Measurements from ENCODE around the gene CYTH4.
"Not testable (repeated sequence)": the region's sequence is repeated elsewhere in the genome, so short reads cannot be mapped to it uniquely, and the experiment has no call there.

CYTH4 gene

DNA sequence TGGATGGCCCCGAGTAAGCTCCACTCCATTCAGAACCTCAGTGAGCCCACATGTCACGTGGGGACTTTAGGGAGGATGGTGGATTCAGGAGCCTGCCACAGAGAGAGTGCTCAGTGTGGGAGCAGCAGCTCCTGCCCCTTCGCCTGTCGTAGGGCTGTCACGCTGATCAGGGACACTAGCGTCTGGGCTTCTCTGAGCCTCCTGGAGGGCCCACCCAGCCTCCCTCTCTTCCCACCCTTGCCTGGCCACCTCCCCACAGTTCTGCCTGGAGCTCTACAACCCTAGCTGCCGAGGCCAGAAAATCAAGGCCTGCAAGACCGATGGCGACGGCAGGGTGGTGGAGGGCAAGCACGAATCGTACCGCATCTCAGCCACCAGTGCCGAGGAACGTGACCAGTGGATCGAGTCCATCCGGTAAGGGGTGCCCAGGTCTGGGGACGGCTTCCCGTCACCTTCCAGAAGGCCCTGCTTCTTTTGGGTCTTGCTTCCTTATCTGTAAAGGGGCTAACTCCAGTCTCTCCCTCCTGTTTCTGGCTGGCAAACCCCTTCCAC is 29.5 kb downstream of the CYTH4 start:
- DNase-seq = no peak

DNA sequence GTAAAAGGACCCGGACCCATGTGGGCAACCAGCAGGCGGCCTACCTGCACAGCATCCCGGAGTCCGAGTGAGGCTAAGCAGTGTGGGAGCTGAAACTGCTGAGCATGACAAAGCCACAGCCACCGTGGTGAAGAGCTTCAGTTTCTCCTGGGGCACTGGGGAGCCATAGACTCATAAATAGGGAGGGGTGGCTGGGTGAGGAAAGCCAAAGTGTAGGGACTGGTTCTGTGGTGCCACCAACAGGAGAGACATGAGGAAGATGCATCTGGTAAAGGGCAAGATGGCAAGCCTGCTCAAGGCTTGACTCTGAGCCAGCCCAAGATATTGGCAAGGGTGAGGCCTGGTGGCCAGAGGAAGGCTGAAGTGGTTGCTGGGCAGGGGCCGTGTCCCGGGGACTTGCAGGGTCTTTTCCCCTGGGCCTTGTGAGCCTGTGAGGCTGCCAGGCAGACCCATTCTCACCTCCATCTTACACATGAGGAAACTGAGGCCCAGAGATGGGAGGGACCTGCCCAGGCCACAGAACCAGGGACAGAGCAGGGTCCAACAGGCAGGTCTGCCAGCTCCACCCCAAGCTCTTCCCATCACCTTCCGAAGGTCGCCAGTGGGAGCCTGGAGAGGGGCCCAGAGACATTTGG is 30.4 kb downstream of the CYTH4 start:
- peak; percentile 57 for DNase-seq

DNA sequence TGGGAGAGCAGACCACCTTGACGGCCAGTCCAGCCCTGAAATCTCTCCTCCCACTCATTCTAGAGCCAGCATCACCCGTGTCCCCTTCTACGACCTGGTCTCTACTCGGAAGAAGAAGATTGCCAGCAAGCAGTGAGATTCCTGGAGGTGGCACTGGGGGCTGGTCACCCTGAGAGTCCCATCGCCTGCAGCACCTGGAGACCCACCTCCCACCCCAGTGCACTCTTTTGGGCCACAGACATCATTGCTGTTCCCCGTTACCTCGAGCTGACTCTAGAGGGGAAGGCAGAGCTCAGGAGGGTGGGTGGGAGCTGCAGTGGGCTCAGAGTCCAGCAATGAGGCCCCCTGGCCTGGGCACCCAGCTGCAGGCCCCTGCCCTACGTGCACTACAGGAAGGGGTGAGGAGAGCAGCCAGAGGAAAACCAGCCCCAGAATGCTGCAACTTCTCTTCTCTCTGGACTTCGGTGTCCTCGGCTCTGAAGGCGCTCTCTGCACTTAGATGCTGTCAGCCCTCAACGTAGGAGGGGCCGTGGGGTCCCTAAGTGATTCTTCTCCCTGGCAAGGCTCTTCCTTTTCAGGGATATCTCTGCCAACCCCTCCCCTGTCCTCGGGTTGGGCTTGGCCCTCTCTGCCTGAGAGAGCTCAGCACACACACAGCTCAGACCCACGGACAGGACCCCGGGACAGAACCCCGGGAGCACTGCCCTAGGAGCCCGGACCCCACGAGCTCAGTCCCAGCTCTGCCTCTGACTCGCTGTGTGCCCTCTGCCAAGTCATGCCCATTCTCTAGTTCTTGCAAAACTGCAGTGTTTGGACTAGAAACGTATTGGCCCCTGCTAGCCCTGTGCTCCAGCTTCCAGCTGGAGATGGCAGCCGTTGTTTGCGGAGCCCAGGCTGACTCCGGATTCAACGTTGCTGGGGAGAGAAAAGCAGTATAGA is 31.3 kb downstream of the CYTH4 start:
- no peak for DNase-seq

DNA sequence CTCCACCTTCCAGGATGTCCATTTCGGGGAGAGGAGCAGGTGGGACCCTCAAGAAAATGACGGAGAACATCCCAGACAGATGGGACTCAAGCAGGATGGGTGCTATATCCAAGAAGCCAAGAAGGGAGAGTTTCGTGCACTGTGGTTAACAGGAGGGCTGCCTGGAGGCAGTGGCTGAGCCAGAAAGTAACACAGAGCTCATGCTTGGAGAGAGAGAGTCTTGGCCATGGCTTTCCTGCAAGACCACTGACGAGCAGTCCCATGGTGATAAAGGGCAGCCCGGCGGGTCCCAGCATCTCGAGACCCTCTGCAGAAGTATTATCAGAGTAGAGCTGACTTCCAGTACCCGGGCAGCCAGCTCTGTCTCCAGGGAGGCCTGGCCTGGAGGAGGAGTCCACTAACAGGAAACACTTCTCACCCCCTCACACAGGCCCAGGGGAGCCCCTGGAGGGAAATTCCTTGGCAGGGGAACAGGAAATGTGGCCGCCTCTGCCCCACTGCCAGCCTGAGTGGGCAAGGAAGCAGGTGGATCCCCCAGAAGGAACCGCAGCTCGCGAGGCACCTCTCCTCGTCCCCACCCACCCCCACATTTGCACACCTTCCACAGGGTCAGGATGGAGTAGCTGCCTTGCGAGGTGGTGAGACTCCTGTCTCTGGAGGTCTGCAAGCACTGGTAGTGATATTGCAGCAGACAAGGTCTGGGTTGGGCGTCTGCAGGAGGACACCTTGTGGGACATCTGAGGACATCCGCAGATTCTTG is 32.2 kb downstream of the CYTH4 start:
- peak; percentile 53 for DNase-seq

- DNase-seq = no peak
Observed at GRCh38 chr22:37316405-37316804, 34.1 kb downstream of the CYTH4 start.

- DNase-seq = peak; percentile 81
Observed at GRCh38 chr22:37316875-37317371, 34.6 kb downstream of the CYTH4 start.

DNA sequence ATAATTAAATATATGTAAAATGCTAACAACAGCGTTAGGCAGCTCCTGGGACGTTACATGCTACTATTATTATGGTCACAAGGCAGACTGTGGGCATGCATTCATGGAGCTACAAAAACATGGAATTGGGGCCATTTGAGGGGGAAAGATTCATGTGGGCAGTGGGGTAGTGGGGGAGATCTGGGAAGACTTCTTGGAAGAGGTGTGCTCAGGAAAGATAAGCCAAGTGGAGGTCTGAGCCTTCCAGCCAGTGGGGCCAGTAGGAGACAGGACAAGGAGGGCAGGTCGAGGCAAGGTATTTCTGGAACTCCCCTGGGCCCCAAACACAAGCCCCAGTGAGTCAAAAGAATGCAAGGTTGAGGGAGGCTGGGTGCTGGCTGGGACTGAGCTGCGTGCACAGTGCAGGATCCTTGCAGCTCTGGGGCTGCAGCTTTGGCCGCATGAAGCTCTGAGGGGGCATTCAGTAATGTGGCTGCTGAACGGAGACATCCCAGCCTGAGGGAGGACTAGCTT is 35.4 kb downstream of the CYTH4 start:
- DNase-seq = no peak

DNA sequence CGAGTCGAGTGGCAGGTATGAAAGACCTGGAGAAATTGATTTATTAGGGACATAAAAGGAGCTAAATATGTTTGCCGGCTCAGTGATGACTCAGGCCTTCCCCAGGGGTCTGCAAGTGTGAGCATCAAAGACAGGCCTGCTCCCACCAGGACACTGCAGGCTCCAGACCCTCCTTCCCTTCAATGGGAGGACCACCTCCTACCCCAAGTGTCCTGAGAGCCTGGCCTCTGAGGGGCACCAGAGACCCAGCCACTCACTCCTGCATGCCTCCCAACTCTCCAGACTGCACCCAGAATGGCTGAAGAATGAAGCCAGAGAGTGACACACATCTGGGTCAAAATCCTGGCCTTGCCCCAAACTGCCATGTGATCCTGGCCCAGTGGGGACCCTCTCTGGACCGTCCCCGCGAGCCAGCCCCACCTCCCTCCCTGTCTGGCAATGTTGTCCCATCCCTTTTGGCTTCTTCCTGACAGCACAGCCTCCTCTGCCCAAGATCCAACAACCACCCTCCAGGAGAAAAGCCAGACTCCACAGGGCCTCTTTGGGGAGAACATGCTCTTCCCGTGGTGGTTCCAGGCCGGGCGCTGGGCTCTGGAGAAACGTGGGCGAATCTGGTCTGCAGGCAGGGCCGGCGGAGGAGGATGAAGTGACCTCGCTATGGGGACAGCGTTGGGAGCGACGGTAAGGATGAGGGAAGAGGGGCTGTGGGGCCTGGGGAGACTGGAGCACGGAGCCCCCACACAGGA is 36.2 kb downstream of the CYTH4 start:
- DNase-seq = no peak

DNA sequence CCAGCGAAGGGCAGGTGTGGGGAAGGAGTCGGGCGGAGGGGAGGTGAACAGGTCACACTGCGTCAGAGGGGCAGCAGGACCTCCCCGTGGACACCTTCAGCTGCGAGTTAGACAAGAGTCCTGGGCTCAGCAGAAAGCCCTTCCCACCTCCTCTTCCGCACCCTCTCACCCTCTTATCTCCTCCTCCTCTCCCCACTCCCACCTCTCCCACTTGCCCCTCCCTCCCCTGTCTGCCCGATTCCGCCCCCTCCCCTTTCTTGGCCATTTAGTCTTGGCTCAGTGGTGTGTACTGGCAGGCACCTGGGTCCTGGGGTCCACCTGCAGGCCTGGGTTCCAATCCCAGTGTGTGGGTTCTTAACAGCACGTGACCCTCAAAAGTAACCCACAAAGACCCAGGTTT is 37.2 kb downstream of the CYTH4 start:
- DNase-seq = no peak

GRCh38 chr22:37320726-37321677 is 38.7 kb downstream of the CYTH4 start:
- no peak for DNase-seq

DNA sequence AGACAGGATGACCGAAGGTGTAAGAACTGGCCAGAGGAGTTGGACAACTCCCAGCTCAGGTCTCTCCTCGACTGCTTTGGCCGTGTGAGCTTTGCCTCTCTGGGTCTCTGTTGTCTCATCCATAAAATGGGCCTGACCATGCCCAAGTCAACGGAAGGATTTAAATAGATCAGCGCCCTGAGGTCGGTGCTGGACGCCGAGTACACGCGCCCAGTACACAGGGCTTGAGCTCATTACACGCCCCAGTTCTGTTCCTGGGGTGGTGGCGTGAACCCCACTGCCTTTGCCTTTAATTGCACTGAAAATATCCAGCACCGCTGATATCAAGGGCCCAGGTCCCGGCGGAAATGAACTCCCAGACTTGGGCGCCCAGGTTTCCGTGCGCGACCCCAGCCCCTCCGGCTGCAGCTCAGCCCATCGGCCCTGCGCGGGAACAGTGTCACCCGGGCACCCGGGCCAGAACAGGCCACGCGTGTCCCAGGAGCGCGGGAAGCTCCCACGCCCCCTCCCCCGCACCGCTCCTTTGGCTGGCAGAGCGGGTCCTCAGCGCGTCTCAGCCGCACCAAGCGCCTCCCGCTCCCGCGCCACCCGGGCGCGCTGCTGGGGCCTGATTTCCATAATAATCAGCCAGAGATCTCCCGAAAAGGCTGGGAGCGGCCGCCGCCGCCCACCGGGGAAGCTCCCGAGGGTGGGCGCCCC is 42.2 kb downstream of the CYTH4 start:
- no peak for DNase-seq

DNA sequence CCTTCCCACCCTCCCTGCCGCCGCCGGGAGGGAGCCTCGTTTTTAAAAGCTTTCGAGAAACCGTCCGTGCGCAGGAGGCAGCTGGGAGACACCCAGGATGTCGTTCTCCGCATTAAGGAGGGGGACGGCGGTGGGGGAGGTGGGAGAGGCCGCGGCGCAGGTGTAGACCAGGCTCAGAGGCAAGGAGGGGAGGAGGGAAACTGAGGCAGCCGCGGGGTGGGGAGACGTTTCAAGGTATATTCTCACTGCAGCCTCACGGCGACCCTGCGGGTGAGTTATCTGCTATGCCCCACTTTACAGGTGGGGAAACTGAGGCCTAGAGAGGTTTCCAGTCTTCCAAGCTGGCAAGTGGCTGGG is 42.7 kb downstream of the CYTH4 start:
- no peak for DNase-seq

DNA sequence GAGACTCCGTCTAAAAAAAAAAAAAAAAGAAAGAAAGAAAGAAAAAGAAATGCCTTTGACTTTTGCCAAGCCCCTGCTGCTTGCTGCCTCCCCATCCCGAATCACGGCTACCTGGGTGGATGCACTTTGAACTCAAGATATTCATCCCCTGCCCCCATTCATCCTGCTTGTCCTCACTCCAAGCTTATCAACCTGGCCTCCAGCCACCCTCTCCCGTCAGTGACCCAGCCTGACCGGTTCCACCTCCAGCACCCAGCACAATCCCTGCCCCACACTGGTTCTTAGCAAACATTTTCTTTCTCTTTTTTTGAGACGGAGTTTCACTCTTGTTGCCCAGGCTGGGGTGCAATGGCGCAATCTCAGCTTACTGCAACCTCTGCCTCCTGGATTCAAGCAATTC is 44.4 kb downstream of the CYTH4 start:
- no peak for DNase-seq

DNA sequence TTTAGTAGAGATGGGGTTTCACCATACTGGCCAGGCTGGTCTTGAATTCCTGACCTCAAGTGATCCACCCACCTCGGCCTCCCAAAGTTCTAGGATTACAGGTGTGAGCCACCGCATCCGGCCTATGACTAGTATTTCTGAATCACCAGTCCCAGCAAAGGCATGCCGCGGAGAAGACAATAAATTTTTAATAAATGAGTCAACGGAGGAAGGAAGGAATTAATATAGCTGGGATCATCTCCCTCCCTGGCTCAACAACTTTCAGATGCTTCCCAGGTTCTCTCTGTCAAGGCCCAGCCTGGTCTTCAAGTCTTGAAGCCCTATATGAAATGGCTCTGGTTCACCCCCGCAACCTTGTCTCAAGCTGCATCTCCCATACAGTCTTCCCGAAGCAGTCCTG is 45.7 kb downstream of the CYTH4 start:
- no peak for DNase-seq

DNA sequence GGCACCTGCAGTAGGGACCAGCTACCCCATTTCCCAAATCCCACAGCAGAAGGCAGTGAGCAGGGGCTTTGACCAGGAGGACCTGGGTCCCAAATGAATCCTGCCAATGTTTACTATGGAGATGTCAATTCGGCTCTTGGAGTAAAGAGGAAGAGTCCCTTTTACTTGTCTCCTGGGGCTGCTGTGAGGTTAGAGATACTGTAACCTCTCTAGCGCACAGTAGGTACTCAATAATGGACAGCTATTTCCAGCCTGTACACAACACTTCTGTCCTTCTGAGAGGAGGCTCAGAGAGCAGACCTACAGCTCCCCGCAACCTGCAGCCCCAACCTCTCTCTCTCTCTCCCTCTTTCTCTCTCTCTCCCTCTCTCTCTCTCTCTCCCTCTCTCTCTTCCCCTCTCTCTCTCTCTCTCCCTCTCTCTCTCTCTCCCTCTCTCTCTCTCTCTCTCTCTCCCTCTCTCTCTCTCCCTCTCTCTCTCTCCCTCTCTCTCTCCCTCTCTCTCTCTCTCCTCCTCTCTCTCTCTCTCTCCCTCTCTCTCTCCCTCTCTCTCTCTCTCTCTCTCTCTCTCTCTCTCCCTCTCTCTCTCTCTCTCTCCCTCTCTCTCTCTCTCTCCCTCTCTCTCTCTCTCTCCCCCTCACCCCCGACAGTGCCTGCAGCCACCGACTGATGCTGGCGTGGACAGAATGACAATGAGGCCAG is 46.4 kb downstream of the CYTH4 start:
- DNase-seq = not testable (repeated sequence)

GRCh38 chr22:37329238-37330140 is 47.2 kb downstream of the CYTH4 start:
- no peak for DNase-seq

- DNase-seq = peak; percentile 77
Observed at GRCh38 chr22:37330200-37331033, 48.1 kb downstream of the CYTH4 start.

- DNase-seq = no peak
Observed at GRCh38 chr22:37331034-37331428, 48.7 kb downstream of the CYTH4 start.

All from activated CD4-positive, alpha-beta T cell treated with anti-CD3 and anti-CD28 coated beads for 48 hours (primary cell).